Non-pigmented ciliary epithelial cell (primary cell): ENCODE measurements around the gene RBM15B.

Experiments used
- DNase-seq: peaks from one replicate; pipeline ENCODE4 v3.0.0-alpha.2; 2010; ENCODE audit warnings: low read depth

The RBM15B gene

GRCh38 chr3:51445544-51446280, 54.6 kb downstream of the RBM15B start:
- DNase-seq = no peak
